ENCODE results near the gene KIF9.
"Not testable (repeated sequence)": the region's sequence is repeated elsewhere in the genome, so short reads cannot be mapped to it uniquely, and the experiment has no call there.

The KIF9 gene

GRCh38 chr3:47291754-47292420, 9.3 kb upstream of the KIF9 start:
- H4K91ac ChIP-seq (ENCODE audit: low read depth, low read length); H2AFZ ChIP-seq (ENCODE audit: insufficient read depth, low read length, poor library complexity); H3K9me3 ChIP-seq (ENCODE audit: insufficient read depth, low read depth, low read length); H3K79me1 ChIP-seq (ENCODE audit: low read length); H2BK5ac ChIP-seq (ENCODE audit: low read depth, low read length, poor library complexity); H3K4me3 ChIP-seq (ENCODE audit: low read depth, low read length); H3K27ac ChIP-seq (ENCODE audit: low read depth, low read length); H3K79me2 ChIP-seq (ENCODE audit: control insufficient read depth, insufficient read depth, low read length, poor library complexity); H3K27me3 ChIP-seq (ENCODE audit: insufficient read depth, low read length); H3K23ac ChIP-seq (ENCODE audit: low read length); DNase-seq; H3K36me3 ChIP-seq (ENCODE audit: control insufficient read depth in 1 of 2, insufficient read depth in 2 of 2, low read length in 2 of 2); H3K4me2 ChIP-seq (ENCODE audit: low read length); H2BK120ac ChIP-seq (ENCODE audit: insufficient read depth, low read length, poor library complexity); H3K4ac ChIP-seq (ENCODE audit: low read depth, low read length); H3K14ac ChIP-seq (ENCODE audit: low read length); H4K8ac ChIP-seq (ENCODE audit: low read depth, low read length); H2AK5ac ChIP-seq (ENCODE audit: low read length); H2BK12ac ChIP-seq (ENCODE audit: low read length); H3K4me1 ChIP-seq (ENCODE audit: control insufficient read depth in 1 of 2, insufficient read depth in 2 of 2, low read length in 2 of 2); H4K12ac ChIP-seq (ENCODE audit: low read depth, low read length); H3K9ac ChIP-seq (ENCODE audit: low read length): not testable (repeated sequence)
- peak overlapping the region; percentile 51 for H3K18ac ChIP-seq (ENCODE audit: low read length)
- no CpG with 5 or more reads among the region's 9 CpGs for WGBS (ENCODE audit: extremely low coverage, insufficient coverage, insufficient read length)

GRCh38 chr3:47291158-47291753, 8.7 kb upstream of the KIF9 start:
- peaks cover 2 to 5% of the 10 kb centered on the region in 2 experiments for H3K36me3 ChIP-seq (ENCODE audit: control insufficient read depth in 1 of 2, insufficient read depth in 2 of 2, low read length in 2 of 2)
- no peak overlapping the region for H3K27ac ChIP-seq (ENCODE audit: low read depth, low read length)
- H3K4ac ChIP-seq (ENCODE audit: low read depth, low read length): no peak overlapping the region
- no peak overlapping the region for H2BK120ac ChIP-seq (ENCODE audit: insufficient read depth, low read length, poor library complexity)
- no peak overlapping the region for H3K23ac ChIP-seq (ENCODE audit: low read length)
- no peak overlapping the region for H2AFZ ChIP-seq (ENCODE audit: insufficient read depth, low read length, poor library complexity)
- H3K9me3 ChIP-seq (ENCODE audit: insufficient read depth, low read depth, low read length): no peaks in the 10 kb centered on the region
- H2BK5ac ChIP-seq (ENCODE audit: low read depth, low read length, poor library complexity): no peak overlapping the region
- no peak for DNase-seq
- H3K4me1 ChIP-seq (ENCODE audit: control insufficient read depth in 1 of 2, insufficient read depth in 2 of 2, low read length in 2 of 2): no peaks in the 10 kb centered on the region
- H3K18ac ChIP-seq (ENCODE audit: low read length): no peak overlapping the region
- H2BK12ac ChIP-seq (ENCODE audit: low read length): no peak overlapping the region
- H3K4me2 ChIP-seq (ENCODE audit: low read length): no peak overlapping the region
- H3K4me3 ChIP-seq (ENCODE audit: low read depth, low read length): no peak overlapping the region
- H4K12ac ChIP-seq (ENCODE audit: low read depth, low read length): no peak overlapping the region
- no peak overlapping the region for H4K8ac ChIP-seq (ENCODE audit: low read depth, low read length)
- no peak overlapping the region for H3K14ac ChIP-seq (ENCODE audit: low read length)
- no CpG with 5 or more reads among the region's 4 CpGs for WGBS (ENCODE audit: extremely low coverage, insufficient coverage, insufficient read length)
- H3K9ac ChIP-seq (ENCODE audit: low read length): no peak overlapping the region
- no peaks in the 10 kb centered on the region for H3K79me1 ChIP-seq (ENCODE audit: low read length)
- no peak overlapping the region for H4K91ac ChIP-seq (ENCODE audit: low read depth, low read length)
- peaks cover 2% of the 10 kb centered on the region for H3K79me2 ChIP-seq (ENCODE audit: control insufficient read depth, insufficient read depth, low read length, poor library complexity)
- H2AK5ac ChIP-seq (ENCODE audit: low read length): no peak overlapping the region
- H3K27me3 ChIP-seq (ENCODE audit: insufficient read depth, low read length): no peaks in the 10 kb centered on the region

- H3K23ac ChIP-seq (ENCODE audit: low read length): no peak overlapping the region
- no peak overlapping the region for H2AFZ ChIP-seq (ENCODE audit: insufficient read depth, low read length, poor library complexity)
- no peak overlapping the region for H4K12ac ChIP-seq (ENCODE audit: low read depth, low read length)
- no peaks in the 10 kb centered on the region for H3K27me3 ChIP-seq (ENCODE audit: insufficient read depth, low read length)
- no peak for DNase-seq
- no peak overlapping the region for H4K91ac ChIP-seq (ENCODE audit: low read depth, low read length)
- no peak overlapping the region for H3K14ac ChIP-seq (ENCODE audit: low read length)
- H3K27ac ChIP-seq (ENCODE audit: low read depth, low read length): no peak overlapping the region
- no peak overlapping the region for H2BK5ac ChIP-seq (ENCODE audit: low read depth, low read length, poor library complexity)
- peaks cover 2% of the 10 kb centered on the region for H3K79me2 ChIP-seq (ENCODE audit: control insufficient read depth, insufficient read depth, low read length, poor library complexity)
- no peaks in the 10 kb centered on the region for H3K4me1 ChIP-seq (ENCODE audit: control insufficient read depth in 1 of 2, insufficient read depth in 2 of 2, low read length in 2 of 2)
- no peaks in the 10 kb centered on the region for H3K79me1 ChIP-seq (ENCODE audit: low read length)
- H3K18ac ChIP-seq (ENCODE audit: low read length): no peak overlapping the region
- H3K9ac ChIP-seq (ENCODE audit: low read length): no peak overlapping the region
- no peak overlapping the region for H2BK120ac ChIP-seq (ENCODE audit: insufficient read depth, low read length, poor library complexity)
- peaks cover 2 to 5% of the 10 kb centered on the region in 2 experiments for H3K36me3 ChIP-seq (ENCODE audit: control insufficient read depth in 1 of 2, insufficient read depth in 2 of 2, low read length in 2 of 2)
- no peak overlapping the region for H3K4me3 ChIP-seq (ENCODE audit: low read depth, low read length)
- no CpG with 5 or more reads among the region's 6 CpGs for WGBS (ENCODE audit: extremely low coverage, insufficient coverage, insufficient read length)
- no peak overlapping the region for H4K8ac ChIP-seq (ENCODE audit: low read depth, low read length)
- H3K9me3 ChIP-seq (ENCODE audit: insufficient read depth, low read depth, low read length): no peaks in the 10 kb centered on the region
- H2BK12ac ChIP-seq (ENCODE audit: low read length): no peak overlapping the region
- no peak overlapping the region for H3K4me2 ChIP-seq (ENCODE audit: low read length)
- no peak overlapping the region for H2AK5ac ChIP-seq (ENCODE audit: low read length)
- H3K4ac ChIP-seq (ENCODE audit: low read depth, low read length): no peak overlapping the region
Observed at GRCh38 chr3:47288966-47289910, 6.6 kb upstream of the KIF9 start.

- Histone ChIP-seq H2AFZ (ENCODE audit: insufficient read depth, low read length, poor library complexity) (no peak overlapping the region), H3K27me3 (ENCODE audit: insufficient read depth, low read length) (no peaks in the 10 kb centered on the region), H3K4ac (ENCODE audit: low read depth, low read length) (peak overlapping the region; percentile 16), H3K4me2 (ENCODE audit: low read length) (peak overlapping the region; percentile 79), H4K12ac (ENCODE audit: low read depth, low read length) (no peak overlapping the region), H3K4me3 (ENCODE audit: low read depth, low read length) (peak overlapping the region; percentile 18), H4K91ac (ENCODE audit: low read depth, low read length) (no peak overlapping the region), H3K9ac (ENCODE audit: low read length) (no peak overlapping the region), H3K23ac (ENCODE audit: low read length) (no peak overlapping the region), H3K18ac (ENCODE audit: low read length) (no peak overlapping the region), H3K36me3 (ENCODE audit: control insufficient read depth in 1 of 2, insufficient read depth in 2 of 2, low read length in 2 of 2) (peaks cover 1 to 5% of the 10 kb centered on the region in 2 experiments), H2AK5ac (ENCODE audit: low read length) (no peak overlapping the region), H2BK5ac (ENCODE audit: low read depth, low read length, poor library complexity) (no peak overlapping the region), H4K8ac (ENCODE audit: low read depth, low read length) (no peak overlapping the region), H3K9me3 (ENCODE audit: insufficient read depth, low read depth, low read length) (no peaks in the 10 kb centered on the region), H3K14ac (ENCODE audit: low read length) (no peak overlapping the region), H3K27ac (ENCODE audit: low read depth, low read length) (no peak overlapping the region), H2BK12ac (ENCODE audit: low read length) (no peak overlapping the region), H3K79me1 (ENCODE audit: low read length) (peaks cover 7% of the 10 kb centered on the region), H3K4me1 (ENCODE audit: control insufficient read depth in 1 of 2, insufficient read depth in 2 of 2, low read length in 2 of 2) (peaks cover 9 to 10% of the 10 kb centered on the region in 2 experiments), H2BK120ac (ENCODE audit: insufficient read depth, low read length, poor library complexity) (no peak overlapping the region), H3K79me2 (ENCODE audit: control insufficient read depth, insufficient read depth, low read length, poor library complexity) (peaks cover 8% of the 10 kb centered on the region)
- WGBS (ENCODE audit: extremely low coverage, insufficient coverage, insufficient read length): no CpG with 5 or more reads among the region's 12 CpGs
- DNase-seq: no peak
Observed at GRCh38 chr3:47283591-47284364, 1.2 kb upstream of the KIF9 start.

All from trophoblast cell (in vitro differentiated cells and primary cell).